MCF 10A (cell line): ENCODE results near the gene TRPV5. TPM values are rescaled to one million over a fixed set of nuclear protein-coding genes. Genes with fewer than 3 reads are reported as not detected.

Experiments
- BruUV-seq: library from RNA; stranded (reverse); fragments of 400-500 nt; replicated peaks from 2 replicates; lab custom pipeline; 2021; lab: Mats Ljungman, UMichigan
- CTCF ChIA-PET: fragments of 300-600 bp; sonication (Branson Sonifier 250); formaldehyde crosslinking; extraction: SDS; loops from one replicate; lab custom pipeline; 2021; ENCODE audit warnings: antibody characterized with exemption, inconsistent platforms; lab: Yijun Ruan, JAX
- POLR2A ChIA-PET: fragments of 300-600, 350-650 bp; sonication (Branson Sonifier 250); formaldehyde crosslinking; extraction: SDS; loops from one replicate; lab custom pipeline; 2020; ENCODE audit warnings: antibody characterized with exemption, inconsistent platforms; lab: Yijun Ruan, JAX
- DNase-seq: peaks from one replicate; pipeline ENCODE4 v3.0.0-alpha.2; 2018; ENCODE audit not compliant: unreplicated experiment
- H3K27ac Mint-ChIP-seq: one replicate; pipeline ENCODE4 v1.8.0; 2022; ENCODE audit warnings: mild to moderate bottlenecking, low read depth, mixed read lengths; ENCODE audit not compliant: unreplicated experiment
- H3K27me3 Mint-ChIP-seq: one replicate; pipeline ENCODE4 v1.8.0; 2022; ENCODE audit warnings: mixed read lengths; ENCODE audit not compliant: insufficient read depth, unreplicated experiment
- H3K36me3 Mint-ChIP-seq: one replicate; pipeline ENCODE4 v1.8.0; 2022; ENCODE audit warnings: mild to moderate bottlenecking, moderate library complexity, mixed read lengths; ENCODE audit not compliant: insufficient read depth, unreplicated experiment
- H3K4me1 Mint-ChIP-seq: one replicate; pipeline ENCODE4 v1.8.0; 2022; ENCODE audit warnings: mixed read lengths; ENCODE audit not compliant: insufficient read depth, unreplicated experiment
- H3K4me3 Mint-ChIP-seq: one replicate; pipeline ENCODE4 v1.8.0; 2022; ENCODE audit warnings: mild to moderate bottlenecking, moderate library complexity, mixed read lengths; ENCODE audit not compliant: unreplicated experiment
- H3K9me3 Mint-ChIP-seq: one replicate; pipeline ENCODE4 v1.8.0; 2022; ENCODE audit warnings: mixed read lengths; ENCODE audit not compliant: unreplicated experiment
- CTCF ChIP-seq: fragments of 200-600 bp; IDR thresholded peaks from one replicate; pipeline ENCODE4 v1.8.0; 2022; ENCODE audit warnings: antibody characterized with exemption, mild to moderate bottlenecking; ENCODE audit not compliant: unreplicated experiment
- intact Hi-C: fragments of 100-400 bp; cut with micrococcal nuclease; formaldehyde crosslinking; loops from 2 replicates; pipeline ENCODE4 v1.14.1; 2022
- total RNA-seq: library from RNA; stranded (reverse); gene quantifications from 2 replicates; pipeline ENCODE4 v1.2.3, GENCODE V29; 2022

Gene TRPV5
- total RNA-seq, 1 experiment from 2014 or later: not detected

DNA sequence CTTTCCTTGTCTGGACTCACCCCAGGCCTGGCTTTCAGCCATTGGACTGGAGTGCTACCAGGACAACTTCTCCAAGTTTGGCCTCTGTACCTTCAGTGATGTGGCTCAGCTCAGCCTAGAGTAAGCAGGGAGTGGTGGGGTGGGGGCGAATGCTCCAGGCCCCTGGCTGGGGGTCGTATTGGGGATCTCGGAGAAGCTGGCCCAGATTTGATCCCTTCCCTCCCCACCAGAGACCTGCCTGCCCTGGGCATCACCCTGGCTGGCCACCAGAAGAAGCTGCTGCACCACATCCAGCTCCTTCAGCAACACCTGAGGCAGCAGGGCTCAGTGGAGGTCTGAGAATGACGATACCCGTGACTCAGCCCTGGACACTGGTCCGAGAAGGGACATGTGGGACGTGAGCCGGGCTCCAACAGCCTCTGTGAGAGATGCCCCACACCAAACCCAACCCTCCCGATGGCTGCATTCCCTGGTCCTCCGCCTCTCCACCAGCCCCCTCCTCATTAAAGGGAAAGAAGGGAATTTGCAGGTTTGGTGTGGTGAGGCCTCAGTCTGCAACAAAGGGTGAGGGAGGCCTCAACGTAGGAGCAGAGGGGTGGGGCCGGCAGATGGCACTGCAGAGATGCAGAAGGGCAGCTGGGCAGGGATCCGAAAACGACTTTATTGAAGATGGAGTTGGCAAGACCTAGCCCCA, 62.8 kb downstream of the TRPV5 start:
- H3K4me1 Mint-ChIP-seq: no peaks in the 10 kb centered on the region
- ChIA-PET CTCF (interaction anchor here (0.7 to 5.6 kb wide), 6 partner anchors 10 to 345 kb away, joined by 3 to 48 read pairs (median 16); partner anchors contain the start of gene EPHB6), POLR2A (no interaction called here)
- no peak overlapping the region for H3K27ac Mint-ChIP-seq
- peaks cover 3% of the 10 kb centered on the region for H3K27me3 Mint-ChIP-seq
- no peak for TF ChIP-seq CTCF
- no peaks in the 10 kb centered on the region for H3K9me3 Mint-ChIP-seq
- intact Hi-C loops: no loop called here
- no peak for DNase-seq
- H3K36me3 Mint-ChIP-seq: no peaks in the 10 kb centered on the region
- no TSS peak for BruUV-seq
- no peak overlapping the region for H3K4me3 Mint-ChIP-seq

- ChIA-PET CTCF (interaction anchor here (3.7 to 5.6 kb wide), 3 partner anchors 11 to 133 kb away, joined by 16 to 48 read pairs (median 45); partner anchors contain the start of gene EPHB6), POLR2A (no interaction called here)
- Mint-ChIP-seq H3K27ac (no peak overlapping the region), H3K27me3 (no peaks in the 10 kb centered on the region), H3K4me3 (no peak overlapping the region), H3K36me3 (no peaks in the 10 kb centered on the region), H3K9me3 (no peaks in the 10 kb centered on the region), H3K4me1 (peaks cover under 1% of the 10 kb centered on the region)
- no TSS peak for BruUV-seq
- no peak for TF ChIP-seq CTCF
- intact Hi-C loops: no loop called here
- DNase-seq: no peak
These were observed 63.4 kb downstream of the TRPV5 start for GRCh38 chr7:142870147-142870559.

GRCh38 chr7:142869434-142869833, 64.1 kb downstream of the TRPV5 start:
- peaks cover 5% of the 10 kb centered on the region for H3K4me1 Mint-ChIP-seq
- intact Hi-C loops: no loop called here
- no peaks in the 10 kb centered on the region for H3K9me3 Mint-ChIP-seq
- POLR2A ChIA-PET: no interaction called here
- H3K27ac Mint-ChIP-seq: no peak overlapping the region
- DNase-seq: no peak
- CTCF ChIA-PET: interaction anchor here (0.8 to 4.9 kb wide), 3 partner anchors 12 to 346 kb away, joined by 5 to 45 read pairs (median 16); partner anchors contain the start of gene EPHB6
- H3K4me3 Mint-ChIP-seq: no peak overlapping the region
- H3K36me3 Mint-ChIP-seq: no peaks in the 10 kb centered on the region
- BruUV-seq: no TSS peak
- no peaks in the 10 kb centered on the region for H3K27me3 Mint-ChIP-seq
- TF ChIP-seq CTCF: no peak

DNA sequence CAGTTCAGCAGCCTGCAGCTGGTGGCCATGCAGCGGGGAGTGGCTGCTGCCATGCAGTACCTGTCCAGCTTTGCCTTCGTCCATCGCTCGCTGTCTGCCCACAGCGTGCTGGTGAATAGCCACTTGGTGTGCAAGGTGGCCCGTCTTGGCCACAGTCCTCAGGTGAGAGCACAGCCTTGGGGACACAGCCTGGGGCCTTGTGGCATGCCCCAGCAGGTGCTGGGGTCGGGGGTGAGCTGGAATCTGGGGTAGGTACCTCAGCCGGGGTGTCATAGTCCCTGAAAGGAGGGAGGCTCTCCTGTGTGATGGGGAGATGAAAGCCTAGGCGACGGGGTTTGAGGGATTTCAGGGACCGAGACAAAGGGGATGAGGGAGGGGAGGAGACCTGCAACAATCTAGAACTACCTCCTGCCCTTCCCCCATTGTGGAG, 64.5 kb downstream of the TRPV5 start:
- ChIA-PET CTCF (interaction anchor here (0.8 to 4.9 kb wide), 5 partner anchors 12 to 346 kb away, joined by 3 to 45 read pairs (median 5); partner anchors contain the start of gene EPHB6), POLR2A (no interaction called here)
- H3K4me1 Mint-ChIP-seq: peaks cover 5% of the 10 kb centered on the region
- no peaks in the 10 kb centered on the region for H3K27me3 Mint-ChIP-seq
- no peaks in the 10 kb centered on the region for H3K9me3 Mint-ChIP-seq
- intact Hi-C loops: no loop called here
- TF ChIP-seq CTCF: no peak
- BruUV-seq: no TSS peak
- H3K36me3 Mint-ChIP-seq: no peaks in the 10 kb centered on the region
- no peak for DNase-seq
- no peak overlapping the region for H3K4me3 Mint-ChIP-seq
- H3K27ac Mint-ChIP-seq: no peak overlapping the region
